Measurements from ENCODE around the gene DPF3. TPM values are rescaled to one million over a fixed set of nuclear protein-coding genes. Genes with fewer than 3 reads are reported as not detected.

The DPF3 gene
- total and polyA plus RNA-seq, 9 of the 15 experiments (the other 6 are each of a cell fraction or from before 2014, with no cell fraction given): 0.21 to 4.9 (median 1.2) TPM

DNA sequence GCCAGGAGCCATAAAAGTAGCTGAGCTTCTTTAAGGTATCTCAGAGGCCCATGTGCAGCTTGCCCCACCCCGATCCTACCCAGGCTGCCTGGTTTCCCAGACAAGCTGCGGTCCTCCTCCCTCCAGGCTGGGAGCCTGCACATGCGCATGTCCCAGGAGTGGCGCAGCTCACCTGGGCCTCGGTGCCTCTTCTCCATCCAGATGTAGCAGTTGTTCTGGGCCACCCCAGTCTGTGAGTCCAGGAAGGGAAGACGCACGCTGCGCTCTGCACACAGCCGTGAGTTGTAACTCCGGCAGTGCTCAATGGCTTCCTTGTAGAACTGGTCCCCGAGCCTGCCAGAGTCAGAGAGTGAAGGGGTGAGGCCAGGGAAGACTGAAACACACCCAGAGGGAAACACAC, 122.3 kb downstream of the DPF3 start (continued):
- TF ChIP-seq, protein P1, sequence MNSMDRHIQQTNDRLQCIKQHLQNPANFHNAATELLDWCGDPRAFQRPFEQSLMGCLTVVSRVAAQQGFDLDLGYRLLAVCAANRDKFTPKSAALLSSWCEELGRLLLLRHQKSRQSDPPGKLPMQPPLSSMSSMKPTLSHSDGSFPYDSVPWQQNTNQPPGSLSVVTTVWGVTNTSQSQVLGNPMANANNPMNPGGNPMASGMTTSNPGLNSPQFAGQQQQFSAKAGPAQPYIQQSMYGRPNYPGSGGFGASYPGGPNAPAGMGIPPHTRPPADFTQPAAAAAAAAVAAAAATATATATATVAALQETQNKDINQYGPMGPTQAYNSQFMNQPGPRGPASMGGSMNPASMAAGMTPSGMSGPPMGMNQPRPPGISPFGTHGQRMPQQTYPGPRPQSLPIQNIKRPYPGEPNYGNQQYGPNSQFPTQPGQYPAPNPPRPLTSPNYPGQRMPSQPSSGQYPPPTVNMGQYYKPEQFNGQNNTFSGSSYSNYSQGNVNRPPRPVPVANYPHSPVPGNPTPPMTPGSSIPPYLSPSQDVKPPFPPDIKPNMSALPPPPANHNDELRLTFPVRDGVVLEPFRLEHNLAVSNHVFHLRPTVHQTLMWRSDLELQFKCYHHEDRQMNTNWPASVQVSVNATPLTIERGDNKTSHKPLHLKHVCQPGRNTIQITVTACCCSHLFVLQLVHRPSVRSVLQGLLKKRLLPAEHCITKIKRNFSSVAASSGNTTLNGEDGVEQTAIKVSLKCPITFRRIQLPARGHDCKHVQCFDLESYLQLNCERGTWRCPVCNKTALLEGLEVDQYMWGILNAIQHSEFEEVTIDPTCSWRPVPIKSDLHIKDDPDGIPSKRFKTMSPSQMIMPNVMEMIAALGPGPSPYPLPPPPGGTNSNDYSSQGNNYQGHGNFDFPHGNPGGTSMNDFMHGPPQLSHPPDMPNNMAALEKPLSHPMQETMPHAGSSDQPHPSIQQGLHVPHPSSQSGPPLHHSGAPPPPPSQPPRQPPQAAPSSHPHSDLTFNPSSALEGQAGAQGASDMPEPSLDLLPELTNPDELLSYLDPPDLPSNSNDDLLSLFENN (IDR thresholded peaks at IDR 0.05; ENCODE audit: low read depth in 2 of 2, low read length in 2 of 2): no peak
- TF ChIP-seq LEF1 (IDR thresholded peaks at IDR 0.05) (no peak), GTF2E2 (tag; IDR thresholded peaks at IDR 0.05) (no peak), TFAM (CRISPR knock-in tag; conservative IDR thresholded peaks at IDR 0.05) (no peak), OTX1 (CRISPR knock-in tag; IDR thresholded peaks at IDR 0.05) (no peak), NR4A1 (CRISPR knock-in tag; IDR thresholded peaks at IDR 0.05) (no peak), NR4A1 (tag; IDR thresholded peaks at IDR 0.05) (no peak)
- TF ChIP-seq, protein P2, sequence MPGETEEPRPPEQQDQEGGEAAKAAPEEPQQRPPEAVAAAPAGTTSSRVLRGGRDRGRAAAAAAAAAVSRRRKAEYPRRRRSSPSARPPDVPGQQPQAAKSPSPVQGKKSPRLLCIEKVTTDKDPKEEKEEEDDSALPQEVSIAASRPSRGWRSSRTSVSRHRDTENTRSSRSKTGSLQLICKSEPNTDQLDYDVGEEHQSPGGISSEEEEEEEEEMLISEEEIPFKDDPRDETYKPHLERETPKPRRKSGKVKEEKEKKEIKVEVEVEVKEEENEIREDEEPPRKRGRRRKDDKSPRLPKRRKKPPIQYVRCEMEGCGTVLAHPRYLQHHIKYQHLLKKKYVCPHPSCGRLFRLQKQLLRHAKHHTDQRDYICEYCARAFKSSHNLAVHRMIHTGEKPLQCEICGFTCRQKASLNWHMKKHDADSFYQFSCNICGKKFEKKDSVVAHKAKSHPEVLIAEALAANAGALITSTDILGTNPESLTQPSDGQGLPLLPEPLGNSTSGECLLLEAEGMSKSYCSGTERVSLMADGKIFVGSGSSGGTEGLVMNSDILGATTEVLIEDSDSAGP (CRISPR knock-in tag; IDR thresholded peaks at IDR 0.05): no peak

All from K562 (cell line).